Stimulated activated CD4-positive, alpha-beta T cell treated with anti-CD3 and anti-CD28 coated beads, Interleukin-2, amount 100 ng/mL, for 4 hours (primary cell): ENCODE results near the gene MRPS18A.
"Not testable (repeated sequence)": the region's sequence is repeated elsewhere in the genome, so short reads cannot be mapped to it uniquely, and the experiment has no call there.

ENCODE experiments used
- DNase-seq: peaks from one replicate; pipeline ENCODE4 v3.0.0-alpha.2; 2020; ENCODE audit warnings: low read depth

The MRPS18A gene

GRCh38 chr6:43717389-43717788, 29.8 kb upstream of the MRPS18A start:
- no peak for DNase-seq

GRCh38 chr6:43716099-43716498, 28.5 kb upstream of the MRPS18A start:
- no peak for DNase-seq

DNA sequence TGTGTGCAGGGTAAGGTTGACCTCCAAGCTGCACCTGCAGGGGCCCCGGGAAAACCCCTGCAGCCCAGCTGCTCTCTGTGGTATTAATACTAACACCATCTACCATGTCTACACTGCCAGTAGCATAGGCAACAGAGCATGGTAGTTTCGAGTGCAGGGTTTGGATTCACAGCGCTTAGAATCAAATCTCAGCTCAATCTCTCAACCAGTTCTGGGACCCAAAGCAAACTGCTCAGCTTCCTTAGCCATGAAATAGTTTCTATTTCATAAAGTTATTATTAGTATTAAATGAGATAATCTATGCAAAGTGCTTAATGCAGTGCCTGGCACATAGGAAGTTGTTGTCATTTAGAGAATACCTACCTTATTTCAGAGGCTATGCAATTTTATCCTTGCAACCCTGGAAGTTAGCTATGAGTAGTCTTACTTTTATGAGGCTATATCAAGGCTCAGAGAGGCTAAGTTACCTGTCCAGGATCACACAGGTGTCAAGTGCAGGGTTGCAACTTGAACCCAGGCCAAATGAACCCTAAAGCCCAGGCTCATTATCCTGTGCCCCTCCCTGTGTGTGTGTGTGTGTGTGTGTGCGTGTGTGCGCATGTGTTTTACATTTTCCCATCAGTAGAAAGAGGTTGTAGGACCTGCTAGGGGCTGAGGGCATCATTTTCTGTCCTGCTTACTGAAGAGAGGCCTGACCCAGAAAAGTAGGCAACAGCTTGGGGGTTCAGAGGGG, 27.6 kb upstream of the MRPS18A start:
- no peak for DNase-seq

DNA sequence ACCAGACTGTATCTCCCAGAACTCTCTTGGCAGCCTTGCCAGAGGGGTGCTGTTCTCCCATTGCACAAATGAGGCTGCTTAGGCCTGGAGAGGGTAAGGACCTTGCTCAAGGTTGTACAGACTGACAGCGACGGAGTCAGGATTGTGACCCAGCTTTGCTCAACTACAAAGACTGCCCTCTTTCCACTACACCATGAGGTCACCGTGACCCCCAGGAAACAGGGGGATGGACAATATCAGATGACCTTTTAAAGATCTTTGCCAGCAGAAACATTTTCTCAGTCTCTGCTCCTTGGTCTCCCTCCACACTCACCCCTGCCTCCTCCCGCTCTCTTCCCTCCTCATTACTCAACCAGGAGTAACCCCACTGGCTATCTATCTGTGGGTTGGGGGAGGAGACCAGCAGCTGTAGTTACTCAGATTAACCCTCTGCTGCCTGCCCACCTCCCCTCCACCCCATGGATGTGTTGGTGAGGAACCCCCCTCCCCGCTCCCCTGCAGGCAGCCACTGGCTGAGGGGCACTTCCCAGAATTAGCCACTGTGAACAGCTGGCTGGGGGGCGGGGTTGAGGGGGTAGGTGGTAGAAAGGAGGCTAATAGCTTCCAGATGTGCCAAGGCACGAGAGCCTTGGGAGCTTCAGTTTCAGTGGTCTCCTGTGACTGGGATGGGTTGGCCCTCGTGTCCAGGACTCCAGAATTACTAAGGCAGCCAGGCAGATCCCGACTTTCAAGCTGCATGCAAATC, 26.9 kb upstream of the MRPS18A start:
- DNase-seq, result no peak

DNA sequence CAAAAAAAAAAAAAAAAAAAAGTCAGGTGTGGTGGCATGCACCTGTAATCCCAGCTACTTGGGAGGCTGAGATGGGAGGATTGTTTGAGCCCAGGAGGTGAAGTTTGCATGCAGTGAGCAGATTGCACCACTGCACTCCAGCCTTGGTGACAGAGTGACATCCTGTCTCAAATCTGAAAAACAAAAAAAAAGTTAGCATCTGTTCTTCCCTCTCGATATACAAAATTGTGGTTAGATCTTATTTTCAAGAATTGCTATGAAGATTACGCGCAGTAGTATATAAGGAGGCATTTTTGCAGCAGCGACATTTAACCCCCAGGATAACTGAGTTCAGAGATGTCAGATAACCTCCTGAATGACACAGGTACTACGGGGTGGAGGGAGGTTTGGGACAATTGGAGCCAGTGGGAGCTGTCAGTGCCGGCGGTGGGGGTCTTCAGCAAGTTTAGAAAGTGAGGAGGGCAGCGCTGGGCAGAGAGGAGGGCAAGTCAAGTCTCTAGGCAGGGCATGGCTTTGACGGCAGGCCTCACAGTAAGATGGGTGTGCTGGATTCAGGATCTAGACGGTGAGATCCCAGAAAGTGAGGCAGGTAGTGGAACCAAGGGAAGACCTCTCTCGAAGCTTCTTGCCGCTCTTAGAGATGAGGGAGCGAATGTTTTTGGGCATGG, 26.2 kb upstream of the MRPS18A start:
- no peak for DNase-seq

GRCh38 chr6:43712579-43712978, 25.0 kb upstream of the MRPS18A start:
- no peak for DNase-seq

GRCh38 chr6:43710576-43710975, 23.0 kb upstream of the MRPS18A start:
- DNase-seq, result no peak

DNA sequence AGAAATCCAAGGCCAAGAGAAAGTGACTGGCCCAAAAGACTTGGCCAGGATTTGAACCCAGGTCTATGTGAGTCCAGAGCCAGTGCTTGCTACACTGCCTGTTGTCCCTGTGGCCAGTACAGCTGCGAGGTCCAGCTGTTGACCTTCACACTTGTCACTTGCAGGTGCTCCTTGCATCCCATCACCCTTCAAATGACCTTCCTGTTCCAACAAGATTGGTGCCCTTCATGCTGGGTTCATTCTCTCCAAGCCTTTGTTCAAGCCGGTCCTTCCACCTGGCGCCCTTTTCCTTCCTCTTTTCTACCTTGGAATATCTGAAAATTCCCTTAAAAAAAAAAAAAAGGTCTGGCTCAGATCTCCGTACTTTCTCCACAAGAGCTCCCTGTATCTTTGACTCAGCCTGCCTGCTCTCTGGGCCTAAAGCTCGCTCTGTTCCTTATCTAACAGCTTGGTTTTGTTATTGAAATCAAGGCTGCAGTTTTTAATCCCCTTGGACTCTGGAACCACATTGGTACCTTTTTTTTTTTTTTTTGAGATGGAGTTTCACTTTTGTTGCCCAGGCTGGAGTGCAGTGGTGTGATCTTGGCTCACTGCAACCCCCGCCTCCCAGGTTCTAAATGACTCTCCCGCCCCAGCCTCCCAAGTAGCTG, 22.2 kb upstream of the MRPS18A start:
- no peak for DNase-seq

GRCh38 chr6:43708860-43709653, 21.5 kb upstream of the MRPS18A start:
- no peak for DNase-seq

- no peak for DNase-seq
These were observed 20.2 kb upstream of the MRPS18A start for GRCh38 chr6:43707767-43708166.

GRCh38 chr6:43707269-43707668, 19.7 kb upstream of the MRPS18A start:
- DNase-seq, result no peak

DNA sequence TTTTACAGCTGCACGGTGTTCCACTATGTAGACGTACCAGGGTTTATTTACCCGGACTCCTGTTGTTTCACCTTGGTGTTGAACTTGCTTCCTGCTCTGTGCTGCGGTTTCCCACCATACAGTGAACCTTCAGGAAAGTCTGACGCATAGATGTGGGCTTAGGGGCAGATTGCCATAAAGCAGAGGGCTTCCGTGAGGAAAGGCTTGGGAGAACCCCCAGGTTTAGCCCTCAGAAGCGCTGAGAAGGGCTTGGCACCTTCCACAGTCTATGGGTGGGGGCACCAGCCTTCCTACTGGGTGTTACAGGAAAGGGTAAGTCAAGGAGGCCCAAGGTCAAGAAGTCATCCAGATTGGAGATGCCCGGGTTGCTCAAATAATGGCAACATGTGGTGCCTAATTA, 19.2 kb upstream of the MRPS18A start:
- DNase-seq, result no peak

DNA sequence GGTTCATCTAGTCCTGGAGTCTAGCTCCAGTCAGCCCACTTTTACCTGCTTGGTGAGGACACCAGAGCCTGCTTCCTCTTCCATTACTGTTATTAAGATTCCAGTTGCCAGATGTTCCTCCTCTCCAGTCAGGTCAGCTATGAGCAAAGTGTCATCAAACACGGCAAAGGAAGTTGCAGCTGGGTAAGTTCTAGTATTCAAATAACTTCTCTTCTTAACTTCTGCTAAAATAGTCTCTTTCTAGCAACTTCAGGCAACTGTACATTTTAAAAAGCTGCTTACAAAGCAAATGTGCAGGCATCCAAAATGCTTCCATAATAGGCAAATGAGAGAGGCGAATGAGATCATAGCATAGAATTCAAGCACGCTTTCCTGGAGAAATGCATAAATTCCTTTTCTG, 18.4 kb upstream of the MRPS18A start:
- DNase-seq, result no peak

DNA sequence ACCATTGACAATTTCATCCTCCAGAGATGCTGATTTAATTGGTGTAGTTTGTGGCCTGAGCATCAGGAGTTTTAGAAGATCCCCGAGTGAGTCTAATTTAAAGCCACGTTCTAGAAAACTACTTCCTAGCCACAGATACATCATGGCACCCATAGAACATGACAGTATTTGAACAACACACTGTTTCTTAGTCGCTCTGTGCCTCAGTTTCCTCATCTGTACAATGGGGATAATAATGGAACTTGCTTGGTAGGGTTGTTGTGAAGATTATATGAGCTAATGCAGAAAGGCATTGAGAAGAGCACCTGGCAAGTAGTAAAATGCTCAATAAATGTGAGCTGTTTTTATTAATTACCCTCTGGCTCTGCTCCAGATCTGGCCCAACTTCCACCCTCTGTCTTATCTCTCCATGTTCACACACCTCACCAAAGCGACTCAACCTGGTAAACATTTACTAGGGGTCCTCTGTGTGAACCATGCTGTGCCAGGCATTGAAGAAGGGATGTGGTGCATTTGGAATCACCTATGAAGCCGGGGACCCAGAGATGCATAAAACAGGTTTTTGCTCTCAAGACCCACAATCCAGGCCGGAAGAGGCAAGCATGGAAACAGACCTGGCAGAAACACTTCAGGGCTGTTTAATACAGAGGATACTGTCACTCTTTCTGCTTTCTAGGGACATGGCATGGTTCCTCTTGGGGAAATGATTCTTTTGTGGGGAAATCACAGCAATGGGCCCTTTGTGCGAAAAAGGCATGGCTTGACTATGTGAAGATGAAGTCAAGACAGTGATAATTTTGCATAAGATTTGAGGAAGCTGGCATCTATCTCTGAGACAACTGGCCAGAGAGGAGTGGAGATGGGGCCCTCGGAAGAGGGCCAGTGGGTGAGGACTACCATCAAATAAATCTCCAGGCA, 16.2 kb upstream of the MRPS18A start:
- no peak for DNase-seq

GRCh38 chr6:43702534-43703440, 15.2 kb upstream of the MRPS18A start:
- DNase-seq, result no peak

- no peak for DNase-seq
These were observed 14.6 kb upstream of the MRPS18A start for GRCh38 chr6:43702171-43702533.

- not testable (repeated sequence) for DNase-seq
These were observed 13.5 kb upstream of the MRPS18A start for GRCh38 chr6:43700939-43701560.

GRCh38 chr6:43699564-43700186, 12.1 kb upstream of the MRPS18A start:
- DNase-seq, result no peak
